GM12892 (cell line): ENCODE results near the gene WNK2.

Source experiments
- POLR2A ChIP-seq: IDR thresholded peaks from 2 replicates; pipeline ENCODE4 v1.6.1; 2011; ENCODE audit warnings: low read depth, low read length, control low read depth
- POLR2AphosphoS5 ChIP-seq: IDR thresholded peaks from 2 replicates; pipeline ENCODE4 v1.6.1; 2011; ENCODE audit warnings: low read depth, low read length, control low read depth

GRCh38 chr9:93252781-93253530 lies 69.0 kb downstream of the WNK2 start:
- TF ChIP-seq POLR2A (no peak), POLR2AphosphoS5 (no peak)
